Adipose tissue (tissue), 3 donors: Measurements from ENCODE around the gene FIGNL2. TPM values are rescaled to one million over a fixed set of nuclear protein-coding genes. Genes with fewer than 3 reads are reported as not detected.
"Not testable (repeated sequence)": the region's sequence is repeated elsewhere in the genome, so short reads cannot be mapped to it uniquely, and the experiment has no call there.

Experiments
- H3K27ac ChIP-seq: one replicate; pipeline ENCODE4 v1.5.1; 2013; ENCODE audit warnings: low read depth, low read length
- WGBS, 3 donors: extraction: QIAGEN DNeasy Blood & Tissue Kit; methylation state at CpG; one replicate each; pipeline ENCODE4 v1.1.7; 2013; 5-methylcytosine and 5-hydroxymethylcytosine counted together
- polyA plus RNA-seq, 3 donors: library from polyadenylated mRNA; stranded (reverse); fragments of 200-250 nt; gene quantifications; one replicate each; pipeline ENCODE4 v1.2.3, GENCODE V29; 2013
- donor health status: healthy with polysubstance abuse.
- donor health status: Bipolar disorder and iron deficiency.
- donor health status: healthy.

The FIGNL2 gene, protein sequence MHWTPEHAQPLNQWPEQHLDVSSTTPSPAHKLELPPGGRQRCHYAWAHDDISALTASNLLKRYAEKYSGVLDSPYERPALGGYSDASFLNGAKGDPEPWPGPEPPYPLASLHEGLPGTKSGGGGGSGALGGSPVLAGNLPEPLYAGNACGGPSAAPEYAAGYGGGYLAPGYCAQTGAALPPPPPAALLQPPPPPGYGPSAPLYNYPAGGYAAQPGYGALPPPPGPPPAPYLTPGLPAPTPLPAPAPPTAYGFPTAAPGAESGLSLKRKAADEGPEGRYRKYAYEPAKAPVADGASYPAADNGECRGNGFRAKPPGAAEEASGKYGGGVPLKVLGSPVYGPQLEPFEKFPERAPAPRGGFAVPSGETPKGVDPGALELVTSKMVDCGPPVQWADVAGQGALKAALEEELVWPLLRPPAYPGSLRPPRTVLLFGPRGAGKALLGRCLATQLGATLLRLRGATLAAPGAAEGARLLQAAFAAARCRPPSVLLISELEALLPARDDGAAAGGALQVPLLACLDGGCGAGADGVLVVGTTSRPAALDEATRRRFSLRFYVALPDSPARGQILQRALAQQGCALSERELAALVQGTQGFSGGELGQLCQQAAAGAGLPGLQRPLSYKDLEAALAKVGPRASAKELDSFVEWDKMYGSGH
- polyA plus RNA-seq = under 1 TPM; 0.12 to 0.30 (median 0.22) TPM

DNA sequence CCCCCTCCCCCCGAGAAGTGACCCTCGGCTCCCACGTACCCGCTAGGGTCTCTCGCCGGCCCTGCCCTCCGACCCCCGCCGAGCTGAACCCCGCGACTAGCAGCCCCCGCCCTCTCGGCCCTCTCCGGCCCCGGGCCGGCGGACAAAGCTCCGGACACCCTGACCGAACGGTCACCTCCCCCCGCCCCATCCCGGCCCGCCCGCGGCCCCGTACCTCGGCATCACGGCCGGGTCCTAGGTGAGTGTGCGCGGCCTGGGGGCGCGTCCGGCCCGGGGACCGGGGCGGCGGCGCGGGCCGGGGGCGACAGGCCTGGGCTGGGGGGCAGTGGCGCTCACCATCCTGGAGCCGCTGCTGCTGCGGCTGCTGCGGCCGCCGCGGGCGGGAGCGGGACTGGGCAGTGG is at the start of gene FIGNL2:
Gene FIGNL2, minus strand, starts transcription at position 393 of the 402 bp plus-strand sequence. CDS start 26,305 bp downstream, outside the sequence.
- WGBS, 3 donors = 4 to 10% (median 4%) methylated on average over 22 to 49 of the region's 51 CpGs

DNA sequence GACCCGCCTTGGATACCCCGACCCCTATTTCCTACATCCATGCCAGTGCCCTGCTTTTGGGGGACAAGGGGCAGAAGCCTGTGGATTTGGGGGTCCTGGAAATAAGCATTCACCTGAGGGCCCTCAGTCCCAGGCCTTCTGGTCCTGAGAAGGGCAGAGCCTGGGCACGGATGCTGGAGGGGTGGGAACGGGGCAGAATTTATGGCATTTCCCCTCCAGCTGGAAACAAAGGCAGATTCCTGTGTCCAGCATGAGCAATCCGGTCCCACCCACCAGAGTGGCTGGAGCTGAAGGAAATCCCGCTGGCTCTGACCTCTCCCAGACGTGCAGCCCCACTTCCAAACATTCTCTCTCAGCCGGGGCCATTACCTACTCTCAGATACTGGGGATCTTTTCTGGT is 48.7 kb upstream of the FIGNL2 start:
- no peak overlapping the region for H3K27ac ChIP-seq
- WGBS, 3 donors = 66 to 82% (median 67%) methylated on average over 8 of the region's 8 CpGs

More for the DNA sequence above, at the start of gene FIGNL2:
- H3K27ac ChIP-seq = no peak within 1 kb of the TSS

DNA sequence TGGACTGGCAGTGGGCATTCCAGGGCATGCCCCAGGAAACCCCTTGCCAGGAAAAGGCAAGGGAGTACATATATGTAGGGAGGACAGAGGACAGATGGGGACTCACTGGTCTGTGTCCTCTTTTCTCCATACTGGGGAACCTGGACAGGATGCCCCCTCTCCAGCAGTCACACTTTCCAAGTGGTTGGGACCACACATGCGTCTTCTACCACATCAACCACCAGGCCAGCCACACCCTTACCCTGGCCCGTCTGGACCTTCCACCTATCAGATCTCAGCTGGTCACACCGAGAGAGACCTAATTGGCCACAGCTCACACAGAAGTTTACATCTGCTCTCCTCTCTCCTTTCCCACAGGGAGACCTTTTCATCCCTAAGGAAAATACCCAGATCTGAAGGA is 47.7 kb upstream of the FIGNL2 start:
- no peak overlapping the region for H3K27ac ChIP-seq
- WGBS, 3 donors = 58 to 78% (median 75%) methylated on average over 3 of the region's 3 CpGs

DNA sequence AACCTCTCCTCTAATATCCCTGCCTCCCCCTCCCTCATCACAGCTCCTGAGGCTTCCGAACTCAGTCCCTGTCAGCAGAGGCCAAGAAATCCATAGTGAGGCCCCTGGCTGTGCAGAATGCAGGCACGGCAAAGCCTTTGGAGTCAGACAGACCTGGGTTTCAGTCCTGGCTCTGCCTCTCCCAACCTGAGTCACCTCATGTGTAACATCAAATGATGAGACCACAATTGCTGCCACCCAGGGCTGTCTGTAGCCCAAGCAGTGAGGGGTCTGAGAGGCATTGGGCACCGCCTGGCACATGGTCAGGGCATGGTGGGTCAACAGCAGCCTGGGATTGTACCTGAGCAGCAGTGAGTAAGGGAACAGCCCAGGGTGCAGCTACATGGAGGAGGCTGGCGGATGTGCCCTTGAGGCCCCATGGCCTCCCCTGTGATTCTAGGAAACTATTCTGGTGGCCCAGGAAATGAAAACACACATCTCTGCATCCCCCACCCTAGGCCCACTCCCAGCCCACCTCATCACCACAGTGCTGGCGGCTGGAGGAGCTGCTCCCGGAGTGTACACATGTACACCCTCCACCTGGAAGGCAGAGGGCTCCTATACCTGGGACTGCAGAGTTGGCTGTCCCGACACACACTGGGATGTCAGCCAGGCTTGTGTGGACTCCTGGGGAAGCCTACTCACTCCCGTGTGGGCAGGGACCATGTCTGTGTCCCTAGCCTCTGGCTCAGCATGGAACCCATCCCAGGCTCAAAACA is 47.0 kb upstream of the FIGNL2 start:
- H3K27ac ChIP-seq = no peak overlapping the region
- 79 to 87% (median 86%) methylated on average over 8 of the region's 8 CpGs for WGBS, 3 donors

DNA sequence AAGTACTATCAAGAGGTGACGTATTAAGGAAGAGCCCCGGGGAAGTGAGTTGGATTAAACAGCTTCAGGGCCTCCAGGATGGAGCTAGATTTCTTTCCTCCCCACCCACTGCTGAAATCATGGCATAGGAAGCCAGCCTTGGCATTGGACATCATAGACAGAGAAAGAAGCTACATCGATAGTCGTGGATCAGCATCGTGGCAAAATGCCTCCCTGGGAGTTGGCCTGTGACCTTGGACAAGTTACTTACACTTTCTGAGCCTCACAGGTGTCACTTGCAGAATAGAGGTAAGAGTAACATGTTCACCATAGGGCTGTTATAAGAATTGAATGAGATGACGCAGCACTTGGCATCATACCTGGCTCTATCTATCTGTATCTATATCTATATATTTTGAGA is 45.3 kb upstream of the FIGNL2 start:
- 75 to 82% (median 81%) methylated on average over 6 of the region's 6 CpGs for WGBS, 3 donors

DNA sequence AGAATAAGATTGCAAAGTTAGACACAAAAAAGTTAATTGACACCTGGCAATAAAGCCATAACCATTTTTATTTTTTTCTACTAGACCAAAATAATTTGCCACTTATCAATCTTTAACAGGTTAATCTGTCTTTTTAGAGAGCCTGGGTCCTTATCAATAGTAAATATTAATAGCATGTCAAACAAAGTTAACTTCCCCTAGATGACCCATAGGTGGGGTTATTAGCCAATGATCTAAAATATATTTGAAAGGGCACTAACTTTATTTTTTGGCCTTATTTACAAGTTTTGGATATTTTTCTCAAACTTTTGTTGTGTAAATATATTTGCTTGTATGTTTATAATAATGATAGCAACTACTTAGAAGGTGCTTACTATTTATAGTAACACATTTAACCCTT is 43.3 kb upstream of the FIGNL2 start:
- H3K27ac ChIP-seq = no peak overlapping the region

More for the DNA sequence above, 45.3 kb upstream of the FIGNL2 start:
- no peak overlapping the region for H3K27ac ChIP-seq

DNA sequence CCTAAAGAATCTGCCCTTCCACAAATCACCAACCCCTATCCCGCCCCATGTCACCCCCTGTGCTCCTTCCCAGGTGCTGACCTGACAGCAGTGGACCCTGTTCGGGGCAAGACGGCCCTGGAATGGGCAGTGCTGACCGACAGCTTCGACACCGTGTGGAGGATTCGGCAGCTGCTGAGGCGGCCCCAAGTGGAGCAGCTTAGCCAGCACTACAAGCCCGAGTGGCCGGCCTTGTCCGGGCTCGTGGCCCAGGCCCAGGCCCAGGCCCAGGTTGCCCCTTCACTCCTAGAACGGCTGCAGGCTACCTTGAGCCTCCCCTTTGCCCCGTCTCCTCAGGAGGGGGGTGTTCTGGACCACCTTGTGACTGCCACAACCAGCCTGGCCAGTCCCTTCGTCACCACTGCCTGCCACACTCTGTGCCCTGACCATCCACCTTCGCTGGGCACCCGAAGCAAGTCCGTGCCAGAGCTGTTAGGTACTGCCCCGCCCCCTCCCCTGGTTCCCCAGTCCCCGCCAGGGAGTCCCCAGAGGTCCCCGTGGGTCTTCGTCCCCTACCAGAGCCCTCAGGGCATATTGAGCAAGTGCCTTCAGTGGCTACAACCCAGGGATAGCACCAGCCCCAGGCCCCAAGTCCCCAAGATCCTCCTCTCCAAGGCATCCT is 42.1 kb upstream of the FIGNL2 start:
- WGBS, 3 donors = 89 to 90% (median 90%) methylated on average over 21 to 22 of the region's 22 CpGs
- no peak overlapping the region for H3K27ac ChIP-seq

DNA sequence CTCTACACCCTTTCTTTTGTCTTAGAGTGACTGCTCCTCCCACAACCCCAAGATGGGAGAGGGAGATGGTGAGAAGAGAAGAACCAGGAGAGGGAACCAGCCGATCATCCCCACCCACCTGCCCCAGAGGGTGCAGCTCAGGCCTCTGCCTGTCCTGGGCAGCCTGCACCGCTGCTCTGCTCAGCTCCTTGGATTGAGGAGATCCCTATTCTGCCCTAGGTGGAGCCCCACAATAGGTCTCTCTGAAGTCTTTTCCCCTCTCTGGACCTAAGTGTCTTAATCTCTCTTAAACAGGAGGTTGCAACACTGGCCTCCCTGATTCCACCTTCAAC is 41.6 kb upstream of the FIGNL2 start:
- WGBS, 3 donors = 91 to 96% (median 95%) methylated on average over 2 of the region's 2 CpGs
- H3K27ac ChIP-seq = no peak overlapping the region

DNA sequence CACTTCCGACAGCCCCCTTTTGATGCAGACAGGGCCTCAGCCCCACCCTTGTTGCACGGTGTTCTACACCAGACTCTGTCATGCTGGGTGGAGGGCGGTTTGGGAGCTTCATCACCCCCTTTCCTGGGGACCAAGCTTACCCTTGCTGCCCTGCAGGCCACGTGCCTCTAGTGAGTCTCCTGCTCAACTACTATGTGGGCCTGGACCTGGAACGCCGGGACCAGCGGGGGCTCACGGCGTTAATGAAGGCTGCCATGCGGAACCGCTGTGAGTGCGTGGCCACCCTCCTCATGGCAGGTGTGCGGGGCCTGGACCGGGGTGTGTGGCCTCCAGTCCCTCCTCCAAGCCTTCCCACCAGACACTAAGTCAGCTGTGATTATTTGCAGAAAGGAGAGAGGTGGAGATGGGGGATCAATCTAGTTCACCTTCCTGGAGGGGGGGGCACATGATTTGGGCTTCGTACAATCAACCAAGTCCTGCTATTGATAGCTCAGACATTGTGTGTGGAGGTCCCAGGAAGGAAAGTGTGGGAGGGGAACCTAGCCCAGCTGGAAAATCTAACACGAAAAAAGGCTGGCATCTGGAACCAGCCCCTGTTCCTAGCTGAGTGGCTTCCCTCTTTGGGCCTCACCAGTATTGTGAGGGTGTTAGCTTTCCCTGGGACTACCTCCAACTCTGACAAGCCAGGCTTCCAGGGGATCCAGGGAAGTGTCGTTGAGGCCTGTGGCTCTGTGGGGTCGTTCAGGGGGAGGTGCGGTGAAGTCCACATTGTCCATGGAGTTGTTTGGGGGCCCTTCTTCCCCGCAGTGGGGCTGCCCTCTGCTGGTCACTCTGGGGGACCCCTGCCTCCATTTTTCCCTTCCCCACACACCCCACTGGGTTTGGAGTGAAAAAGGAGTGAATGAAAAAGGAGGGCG is 41.0 kb upstream of the FIGNL2 start:
- 82 to 92% (median 85%) methylated on average over 21 of the region's 21 CpGs for WGBS, 3 donors
- no peak overlapping the region for H3K27ac ChIP-seq

DNA sequence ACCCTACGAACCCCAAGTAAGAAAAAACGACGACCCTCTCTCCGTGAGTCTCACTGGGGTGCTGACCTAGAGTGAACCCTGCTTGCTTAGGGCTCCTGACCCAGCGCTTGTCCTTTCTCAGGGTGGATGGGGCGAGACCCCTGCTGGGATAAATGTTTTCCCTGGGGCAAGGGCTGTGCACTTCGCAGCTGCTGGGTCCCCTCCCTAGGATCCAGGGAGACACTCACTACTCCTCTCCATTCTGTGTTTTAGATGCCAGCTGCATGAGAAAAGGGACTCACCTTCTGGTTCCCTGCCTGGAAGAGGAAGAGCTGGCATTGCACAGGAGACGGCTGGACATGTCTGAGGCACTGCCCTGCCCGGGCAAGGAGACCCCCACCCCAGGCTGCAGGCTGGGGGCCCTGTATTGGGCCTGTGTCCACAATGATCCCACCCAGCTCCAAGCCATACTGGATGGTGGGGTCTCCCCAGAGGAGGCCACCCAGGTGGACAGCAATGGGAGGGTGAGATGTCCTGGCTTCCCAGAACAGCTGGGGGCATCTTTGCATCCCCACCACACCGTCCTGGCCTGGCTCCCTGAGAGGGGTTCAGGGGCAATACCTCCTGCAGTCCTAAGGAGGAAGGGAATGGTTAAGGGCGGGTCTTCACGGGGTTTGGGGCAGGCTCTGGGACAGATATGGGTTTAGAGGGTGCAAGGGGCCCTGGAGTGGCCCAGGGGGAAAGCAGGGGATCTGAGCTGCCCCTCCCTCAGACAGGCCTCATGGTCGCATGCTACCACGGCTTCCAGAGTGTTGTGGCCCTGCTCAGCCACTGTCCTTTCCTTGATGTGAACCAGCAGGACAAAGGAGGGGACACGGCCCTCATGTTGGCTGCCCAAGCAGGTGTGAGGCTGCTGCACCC is 40.0 kb upstream of the FIGNL2 start:
- 67 to 72% (median 68%) methylated on average over 15 of the region's 15 CpGs for WGBS, 3 donors
- no peak overlapping the region for H3K27ac ChIP-seq

DNA sequence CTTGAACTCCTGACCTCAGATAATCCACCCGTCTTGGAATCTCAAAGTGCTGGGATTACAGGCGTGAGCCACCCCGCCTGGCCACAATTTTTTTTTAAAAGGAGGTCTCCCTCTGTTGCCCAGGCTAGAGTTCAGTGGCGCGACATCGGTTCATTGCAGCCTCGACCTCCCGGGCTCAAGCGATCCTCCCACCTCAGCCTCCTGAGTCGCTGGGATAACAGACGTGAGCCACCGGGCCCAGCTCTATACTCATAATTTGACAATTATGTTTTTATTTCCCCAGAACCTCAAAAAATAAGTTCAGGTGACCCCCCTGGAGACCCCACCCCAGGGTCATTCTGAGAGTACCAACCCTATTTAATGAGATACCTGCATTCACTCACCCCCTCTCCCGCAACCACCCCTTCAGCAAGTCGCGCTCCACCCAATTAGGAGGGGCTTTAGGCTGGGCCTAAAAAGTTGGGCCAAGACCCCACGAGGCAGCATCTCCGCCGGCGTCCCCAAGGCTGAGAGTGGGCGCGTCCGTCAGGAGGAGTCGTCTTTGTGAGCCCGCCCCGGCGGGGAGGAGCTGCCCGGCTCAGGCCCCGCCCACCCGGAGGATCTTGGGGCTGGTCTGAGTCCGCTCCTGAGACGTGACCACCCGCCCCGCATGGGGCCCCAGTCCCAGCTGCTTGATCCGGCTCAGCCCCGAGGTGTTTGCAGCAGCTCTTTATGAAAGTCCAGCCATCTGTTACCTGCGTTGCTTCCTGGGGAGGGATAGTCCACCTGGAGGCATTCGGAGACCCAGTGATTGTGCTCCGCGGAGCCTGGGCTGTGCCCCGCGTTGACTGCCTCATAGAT is 39.2 kb upstream of the FIGNL2 start, which contains the start of gene ANKRD33:
Gene ANKRD33, plus strand, starts transcription at position 628 of the 840 bp plus-strand sequence. Its CDS starts 84 bp downstream, at position 712.
- 45 to 67% (median 56%) methylated on average over 41 of the region's 41 CpGs for WGBS, 3 donors
- H3K27ac ChIP-seq = no peak within 1 kb of the TSS

DNA sequence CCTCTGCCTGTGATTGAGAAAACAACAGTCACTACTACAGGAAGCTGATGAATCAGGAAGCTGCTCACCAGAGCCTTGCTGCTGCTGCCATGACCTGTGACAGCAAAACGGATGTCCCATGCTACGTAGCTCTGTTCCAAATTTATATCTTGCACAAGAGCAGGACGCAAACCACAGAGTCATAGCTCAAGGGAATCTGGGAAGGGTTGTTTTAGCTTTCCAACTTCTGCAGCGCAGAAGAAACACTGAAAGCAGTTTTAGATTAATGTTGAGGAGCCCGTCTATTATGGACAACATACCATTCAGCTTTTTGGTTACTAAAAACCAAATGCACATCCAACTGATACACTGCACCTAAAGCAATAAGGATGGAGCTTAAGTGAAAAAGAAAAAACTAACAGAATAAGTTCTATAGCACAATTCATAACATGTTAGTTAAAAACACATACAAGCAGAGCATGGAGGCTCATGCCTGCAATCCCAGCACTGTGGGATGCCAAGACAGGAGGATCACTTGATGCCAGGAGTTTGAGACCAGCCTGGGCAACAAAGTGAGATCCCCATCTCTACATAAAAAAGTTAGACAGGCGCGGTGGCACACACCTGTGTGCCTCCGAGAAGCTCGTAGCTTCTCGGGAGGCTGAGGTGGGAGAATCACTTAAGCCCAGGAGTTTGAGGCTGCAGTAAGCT is 37.6 kb upstream of the FIGNL2 start:
- peak overlapping the region; percentile 23 for H3K27ac ChIP-seq
- 40 to 64% (median 49%) methylated on average over 10 of the region's 10 CpGs for WGBS, 3 donors

DNA sequence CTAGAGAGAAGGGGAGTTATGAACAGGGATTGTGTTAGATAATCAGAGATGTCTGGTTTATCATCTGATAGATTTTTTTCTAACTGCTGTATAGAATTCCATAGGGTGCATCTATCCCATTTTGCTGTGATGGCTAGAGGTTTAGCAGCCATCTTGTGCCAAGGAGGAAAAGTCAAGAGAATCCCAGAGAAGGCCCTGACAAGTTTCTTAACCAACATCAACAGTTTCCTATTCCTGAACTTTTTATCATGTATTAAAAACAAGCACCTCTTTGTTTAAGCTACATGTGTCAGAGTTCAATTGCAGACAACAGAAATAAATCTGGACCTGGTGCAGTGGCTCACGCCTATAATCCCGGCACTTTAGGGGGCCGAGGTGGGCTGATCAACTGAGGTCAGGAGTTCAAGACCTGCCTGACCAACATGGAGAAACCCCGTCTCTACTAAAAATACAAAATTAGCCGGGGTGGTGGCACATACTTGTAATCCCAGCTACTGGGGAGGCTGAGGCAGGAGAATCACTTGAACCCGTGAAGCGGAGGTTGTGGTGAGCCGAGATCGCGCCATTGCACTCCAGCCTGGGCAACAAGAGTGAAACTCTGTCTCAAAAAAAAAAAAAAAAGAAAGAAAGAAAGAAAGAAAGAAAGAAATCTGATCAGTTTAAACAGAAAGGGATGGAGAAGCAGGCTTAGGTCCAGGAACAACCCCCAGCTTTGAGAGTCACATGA is 36.9 kb upstream of the FIGNL2 start:
- 66 to 71% (median 68%) methylated on average over 10 of the region's 10 CpGs for WGBS, 3 donors
- not testable (repeated sequence) for H3K27ac ChIP-seq

DNA sequence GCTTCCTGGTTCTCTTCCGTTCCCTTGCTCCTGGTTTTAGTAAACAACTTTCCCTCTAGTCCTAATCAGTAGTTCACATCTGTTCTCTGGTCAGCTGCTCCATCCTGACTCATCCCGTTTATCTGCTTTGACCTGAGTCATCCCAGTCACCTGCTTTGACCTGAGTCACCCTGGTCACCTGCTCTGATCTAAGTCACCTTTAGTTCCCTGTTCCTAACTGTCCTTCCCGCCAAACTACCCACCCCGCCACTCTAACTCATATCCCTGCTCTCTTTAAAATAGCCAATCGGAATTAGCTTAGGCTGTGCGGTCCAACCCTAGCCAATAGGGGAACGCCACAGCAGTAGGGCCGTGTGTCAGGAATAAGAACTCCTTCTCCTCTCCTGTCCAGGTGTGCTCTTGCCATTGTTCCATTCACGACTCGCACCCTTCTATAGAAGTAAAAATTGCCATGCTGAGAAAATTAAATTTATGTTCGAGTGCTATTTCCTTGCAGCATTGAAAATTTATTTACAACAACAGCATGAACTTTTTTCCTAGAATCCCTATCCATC is 36.2 kb upstream of the FIGNL2 start:
- no peak overlapping the region for H3K27ac ChIP-seq

More for the DNA sequence above, 36.2 kb upstream of the FIGNL2 start:
- WGBS, 3 donors = 82 to 87% (median 84%) methylated on average over 11 of the region's 11 CpGs
